GM10266 (cell line): ENCODE results near the gene NUDC.

Experiments used
- DNase-seq: peaks from one replicate; pipeline ENCODE4 v3.0.0; 2012; ENCODE audit errors: extremely low spot score
- TF ChIP-seq, protein P1 (sequence below): IDR thresholded peaks from 2 replicates; pipeline ENCODE4 v1.5.1; 2012; ENCODE audit warnings: mild to moderate bottlenecking, low read depth; ENCODE audit not compliant: control insufficient read depth, insufficient read depth; ENCODE audit errors: missing control alignments

The NUDC gene

DNA sequence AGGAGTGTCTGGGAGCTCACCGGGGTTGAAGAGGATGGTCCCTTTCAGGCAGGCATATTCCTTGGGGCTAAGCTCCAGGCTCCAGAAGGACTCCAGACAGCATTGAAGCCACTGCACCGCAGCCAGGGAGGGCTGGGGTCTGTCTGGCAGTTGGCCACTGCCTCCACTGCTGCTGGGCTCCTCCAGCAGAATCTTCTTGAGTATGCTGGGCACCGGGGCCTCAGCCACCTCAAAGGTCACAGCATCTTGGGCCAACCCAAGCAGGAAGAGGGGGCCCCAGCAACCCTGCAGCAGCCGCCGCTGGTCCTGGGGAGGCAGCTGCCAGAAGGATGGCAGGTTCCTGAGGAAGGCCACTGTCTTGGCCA is 8.2 kb upstream of the NUDC start:
- TF ChIP-seq, protein P1, sequence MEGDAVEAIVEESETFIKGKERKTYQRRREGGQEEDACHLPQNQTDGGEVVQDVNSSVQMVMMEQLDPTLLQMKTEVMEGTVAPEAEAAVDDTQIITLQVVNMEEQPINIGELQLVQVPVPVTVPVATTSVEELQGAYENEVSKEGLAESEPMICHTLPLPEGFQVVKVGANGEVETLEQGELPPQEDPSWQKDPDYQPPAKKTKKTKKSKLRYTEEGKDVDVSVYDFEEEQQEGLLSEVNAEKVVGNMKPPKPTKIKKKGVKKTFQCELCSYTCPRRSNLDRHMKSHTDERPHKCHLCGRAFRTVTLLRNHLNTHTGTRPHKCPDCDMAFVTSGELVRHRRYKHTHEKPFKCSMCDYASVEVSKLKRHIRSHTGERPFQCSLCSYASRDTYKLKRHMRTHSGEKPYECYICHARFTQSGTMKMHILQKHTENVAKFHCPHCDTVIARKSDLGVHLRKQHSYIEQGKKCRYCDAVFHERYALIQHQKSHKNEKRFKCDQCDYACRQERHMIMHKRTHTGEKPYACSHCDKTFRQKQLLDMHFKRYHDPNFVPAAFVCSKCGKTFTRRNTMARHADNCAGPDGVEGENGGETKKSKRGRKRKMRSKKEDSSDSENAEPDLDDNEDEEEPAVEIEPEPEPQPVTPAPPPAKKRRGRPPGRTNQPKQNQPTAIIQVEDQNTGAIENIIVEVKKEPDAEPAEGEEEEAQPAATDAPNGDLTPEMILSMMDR = no peak
- no peak for DNase-seq

- DNase-seq = no peak
- TF ChIP-seq, protein P1 = no peak
These were observed 7.6 kb upstream of the NUDC start, which contains the start of gene NR0B2 for GRCh38 chr1:26913754-26914619. Gene NR0B2 (minus strand): TSS chr1:26913975. CDS start chr1:26913940, 35 bp downstream.

DNA sequence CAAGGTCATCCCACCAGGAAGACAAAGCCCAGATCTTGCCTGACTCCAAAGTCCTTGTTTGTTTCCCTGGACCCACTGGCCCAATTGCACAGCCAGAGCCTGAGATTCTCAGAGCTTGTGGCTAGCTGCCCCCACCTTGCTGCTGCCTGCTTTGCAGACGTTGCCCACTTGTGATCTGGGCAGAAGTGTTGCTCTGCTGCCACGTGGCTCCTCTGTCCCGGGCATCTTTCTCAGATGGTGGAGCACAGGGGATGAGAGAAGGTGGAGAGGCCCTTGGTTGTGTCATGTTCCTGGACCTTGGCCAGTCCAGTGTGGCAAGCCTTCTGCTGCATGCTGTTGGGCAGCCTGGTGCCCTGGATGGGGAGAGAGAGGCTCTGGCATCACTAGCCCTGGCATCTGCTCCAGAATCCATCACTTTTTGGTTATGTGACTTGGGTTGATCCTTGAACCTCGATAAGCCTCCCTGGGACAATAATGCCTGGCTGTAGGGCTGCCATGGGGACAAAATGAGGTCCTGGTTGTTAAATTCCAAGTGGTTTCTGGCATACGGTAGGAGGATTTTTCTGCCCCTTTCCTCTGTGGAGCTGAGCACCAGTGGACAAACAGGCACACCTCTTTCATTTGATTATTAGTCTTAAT is 6.2 kb upstream of the NUDC start:
- no peak for DNase-seq
- TF ChIP-seq, protein P1 = no peak

GRCh38 chr1:26921126-26921539 is 410 bp upstream of the NUDC start:
- no peak for DNase-seq
- TF ChIP-seq, protein P1 = no peak

GRCh38 chr1:26922431-26922729 is 837 bp downstream of the NUDC start:
- TF ChIP-seq, protein P1 = no peak
- no peak for DNase-seq

DNA sequence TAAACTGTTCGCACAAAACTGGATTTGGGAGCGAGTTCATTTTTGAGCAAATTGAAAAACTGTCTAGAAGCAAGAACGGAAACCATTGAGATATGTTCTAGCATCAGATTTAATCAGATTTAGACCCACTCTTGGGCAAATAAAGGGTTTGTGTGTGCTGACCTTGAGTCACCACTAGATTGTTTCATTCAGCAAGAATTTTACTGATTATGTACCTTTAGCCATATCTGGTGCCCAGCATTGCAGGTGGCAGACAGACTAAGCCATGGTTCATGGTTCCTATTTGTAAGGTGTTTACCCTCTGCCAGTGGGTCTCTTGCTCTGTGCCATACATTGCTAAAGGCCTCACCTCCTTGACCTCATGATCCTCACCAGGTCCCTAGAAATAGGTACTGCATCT is 1.4 kb downstream of the NUDC start:
- TF ChIP-seq, protein P1 = no peak
- DNase-seq = no peak

DNA sequence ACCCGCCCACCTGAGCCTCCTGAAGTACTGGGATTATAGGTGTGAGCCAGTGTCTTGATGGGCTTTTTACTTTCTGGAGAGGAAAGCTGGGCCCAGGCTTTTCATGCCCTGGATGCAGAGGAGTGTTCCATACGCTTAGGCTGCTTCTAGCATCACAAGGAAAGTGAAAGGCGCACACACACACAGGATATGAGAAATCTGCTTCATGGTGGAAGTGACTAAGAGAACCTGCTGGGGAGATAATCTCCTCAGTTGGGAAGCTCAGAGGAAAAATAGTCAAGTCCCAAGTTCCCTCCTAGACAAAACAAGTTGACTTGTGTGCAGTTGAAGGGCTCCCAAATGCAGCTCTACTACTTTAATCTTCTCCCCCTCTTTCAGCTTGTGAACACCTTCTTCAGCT is 2.2 kb downstream of the NUDC start:
- TF ChIP-seq, protein P1 = no peak
- DNase-seq = no peak
